Measurements from ENCODE around the gene PITPNM1. TPM values are rescaled to one million over a fixed set of nuclear protein-coding genes. Genes with fewer than 3 reads are reported as not detected.

PITPNM1 gene
- total and polyA plus RNA-seq, 9 donors, result 3.1 to 77.2 (median 6.1) TPM

DNA sequence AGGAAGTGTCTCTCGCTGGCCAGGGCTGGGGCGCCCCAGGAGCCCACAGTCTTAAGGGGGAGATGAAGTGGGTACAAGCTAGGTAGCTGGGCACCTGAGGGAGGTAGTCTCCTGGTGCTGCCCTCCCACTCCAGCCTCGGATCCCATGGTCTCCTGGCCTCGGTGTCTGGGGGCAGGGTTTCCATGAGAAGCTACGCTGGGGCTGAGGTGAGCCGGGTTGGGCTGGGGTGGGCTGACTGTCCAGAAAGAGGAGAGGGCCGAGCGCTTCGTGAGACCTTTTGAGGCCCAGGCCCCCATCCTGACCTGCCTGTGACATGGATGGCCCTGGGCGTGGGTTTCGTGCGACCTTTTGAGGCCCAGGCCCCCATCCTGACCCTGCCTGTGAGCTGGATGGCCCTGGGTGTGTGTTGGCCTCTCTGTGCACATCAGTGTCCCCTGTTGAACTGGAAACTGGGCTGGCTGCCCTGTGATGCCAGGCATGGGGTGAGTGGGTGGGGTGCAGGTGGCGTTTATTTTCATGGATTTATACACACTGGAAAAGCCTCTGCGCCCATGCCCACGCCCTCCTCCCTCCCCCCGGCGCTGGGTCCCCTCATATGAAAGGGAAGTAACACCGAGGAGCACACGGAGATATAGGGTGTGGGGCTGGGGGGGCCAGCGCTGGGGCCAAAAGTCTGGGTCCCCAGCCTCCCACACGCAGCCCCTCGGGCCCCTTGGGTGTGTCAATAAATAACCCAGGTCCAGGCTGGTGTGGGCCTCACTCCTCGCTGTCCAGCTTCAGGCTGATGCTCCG is 13.7 kb downstream of the PITPNM1 start:
- Histone ChIP-seq H3K4me3 (no peak overlapping the region), H3K27me3 (no peaks in the 10 kb centered on the region), H3K36me3 (no peaks in the 10 kb centered on the region), H3K9me3 (no peaks in the 10 kb centered on the region), H3K4me1 (ENCODE audit: insufficient read depth) (no peaks in the 10 kb centered on the region), H3K27ac (no peak overlapping the region)
- intact Hi-C loops (cut with DNase I), result no loop called here
- WGBS, 3 donors, result 77 to 83% (median 81%) methylated on average over 20 to 24 of the region's 24 CpGs
- DNase-seq, result no peak
- TF ChIP-seq EP300 (IDR thresholded peaks at IDR 0.05) (no peak), POLR2A (IDR thresholded peaks at IDR 0.05) (no peak), CTCF (IDR thresholded peaks at IDR 0.05) (no peak)

DNA sequence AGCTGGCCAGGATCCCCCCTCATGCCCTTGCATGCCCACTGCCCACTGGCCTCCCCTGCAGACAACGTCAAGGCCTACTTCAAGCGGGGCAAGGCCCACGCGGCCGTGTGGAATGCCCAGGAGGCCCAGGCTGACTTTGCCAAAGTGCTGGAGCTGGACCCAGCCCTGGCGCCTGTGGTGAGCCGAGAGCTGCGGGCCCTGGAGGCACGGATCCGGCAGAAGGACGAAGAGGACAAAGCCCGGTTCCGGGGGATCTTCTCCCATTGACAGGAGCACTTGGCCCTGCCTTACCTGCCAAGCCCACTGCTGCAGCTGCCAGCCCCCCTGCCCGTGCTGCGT is 14.5 kb downstream of the PITPNM1 start:
- 68 to 78% (median 68%) methylated on average over 15 of the region's 15 CpGs for WGBS, 3 donors
- no peaks in the 10 kb centered on the region for H3K36me3 ChIP-seq

GRCh38 chr11:67489885-67490726 is 15.1 kb downstream of the PITPNM1 start:
- H3K4me3 ChIP-seq, result no peak overlapping the region
- H3K27me3 ChIP-seq, result no peaks in the 10 kb centered on the region
- intact Hi-C loops (cut with DNase I), result no loop called here
- no peak for DNase-seq
- no peak for TF ChIP-seq CTCF (IDR thresholded peaks at IDR 0.05)
- TF ChIP-seq POLR2A (IDR thresholded peaks at IDR 0.05), result no peak
- no peak for TF ChIP-seq EP300 (IDR thresholded peaks at IDR 0.05)
- no peaks in the 10 kb centered on the region for H3K9me3 ChIP-seq
- H3K27ac ChIP-seq, result no peak overlapping the region
- 82 to 86% (median 85%) methylated on average over 23 of the region's 23 CpGs for WGBS, 3 donors
- H3K4me1 ChIP-seq (ENCODE audit: insufficient read depth), result no peaks in the 10 kb centered on the region
- H3K36me3 ChIP-seq, result no peaks in the 10 kb centered on the region

More for the DNA sequence above, 14.5 kb downstream of the PITPNM1 start:
- no peaks in the 10 kb centered on the region for H3K9me3 ChIP-seq
- H3K4me3 ChIP-seq, result no peak overlapping the region
- DNase-seq, result no peak
- no peak overlapping the region for H3K27ac ChIP-seq
- intact Hi-C loops (cut with DNase I), result no loop called here
- no peak for TF ChIP-seq EP300 (IDR thresholded peaks at IDR 0.05)
- no peak for TF ChIP-seq CTCF (IDR thresholded peaks at IDR 0.05)
- TF ChIP-seq POLR2A (IDR thresholded peaks at IDR 0.05), result no peak
- H3K4me1 ChIP-seq (ENCODE audit: insufficient read depth), result no peaks in the 10 kb centered on the region
- H3K27me3 ChIP-seq, result no peaks in the 10 kb centered on the region

- WGBS, 3 donors, result 81 to 89% (median 83%) methylated on average over 21 to 25 of the region's 25 CpGs
- intact Hi-C loops (cut with DNase I), result no loop called here
- no peaks in the 10 kb centered on the region for H3K36me3 ChIP-seq
- H3K27ac ChIP-seq, result no peak overlapping the region
- no peak overlapping the region for H3K4me3 ChIP-seq
- no peaks in the 10 kb centered on the region for H3K4me1 ChIP-seq (ENCODE audit: insufficient read depth)
- no peaks in the 10 kb centered on the region for H3K27me3 ChIP-seq
- H3K9me3 ChIP-seq, result no peaks in the 10 kb centered on the region
- no peak for DNase-seq
- TF ChIP-seq POLR2A (IDR thresholded peaks at IDR 0.05) (no peak), CTCF (IDR thresholded peaks at IDR 0.05) (no peak), EP300 (IDR thresholded peaks at IDR 0.05) (no peak)
Observed at GRCh38 chr11:67489203-67489884, 15.8 kb downstream of the PITPNM1 start.
